HEK293 (cell line): ENCODE data around the gene FREM1.

Source experiments
- CTCF ChIA-PET: fragments of 350-600 bp; formaldehyde crosslinking; extraction: SDS; loops from one replicate; lab custom pipeline; 2021; ENCODE audit warnings: antibody characterized with exemption; lab: Yijun Ruan, JAX
- POLR2A ChIA-PET: fragments of 300-600 bp; formaldehyde crosslinking; extraction: SDS; loops from one replicate; lab custom pipeline; 2020; ENCODE audit warnings: antibody characterized with exemption, inconsistent platforms; lab: Yijun Ruan, JAX
- H3K27ac ChIP-seq: fragments of 200-500 bp; sonication (Bioruptor generic); 2 replicates; pipeline ENCODE4 v1.5.1; 2014; ENCODE audit warnings: low read depth, low read length, control low read depth, inconsistent platforms; ENCODE audit errors: extremely low read depth
- H3K36me3 ChIP-seq, 2 experiments: fragments of 200-500 bp in 1 of 2; sonication (Bioruptor generic) in 1 of 2; 1 replicate in 1 of 2; 2 replicates in 1 of 2; pipeline ENCODE4 v1.5.1; 2014 to 2017; ENCODE audit warnings: inconsistent platforms in 2 of 2, low read length in 2 of 2; ENCODE audit not compliant: control insufficient read depth in 2 of 2, insufficient read depth in 1 of 2
- H3K4me1 ChIP-seq: fragments of 200-500 bp; sonication (Bioruptor generic); 2 replicates; pipeline ENCODE4 v1.5.1; 2014; ENCODE audit warnings: mild to moderate bottlenecking, low read length, inconsistent platforms; ENCODE audit not compliant: control insufficient read depth, insufficient read depth
- H3K4me3 ChIP-seq: 2 replicates; pipeline ENCODE4 v1.5.1; 2011; ENCODE audit warnings: low read depth, mild to moderate bottlenecking, control low read depth, low read length, moderate library complexity
- H3K9me3 ChIP-seq: fragments of 200-500 bp; sonication (Bioruptor generic); 2 replicates; pipeline ENCODE4 v1.5.1; 2014; ENCODE audit warnings: low read depth, low read length, inconsistent platforms; ENCODE audit not compliant: control insufficient read depth, insufficient read depth
- BCL11B ChIP-seq: fragments of 450-650 bp; formaldehyde crosslinking; IDR thresholded peaks from 2 replicates; pipeline ENCODE4 v1.5.1; 2016; ENCODE audit warnings: low read depth, missing biosample characterization, missing genetic modification characterization
- FEZF1 ChIP-seq: fragments of 450-650 bp; formaldehyde crosslinking; IDR thresholded peaks from 2 replicates; pipeline ENCODE4 v1.5.1; 2016; ENCODE audit warnings: missing biosample characterization, missing genetic modification characterization
- GLI2 ChIP-seq: fragments of 450-650 bp; formaldehyde crosslinking; IDR thresholded peaks from 2 replicates; pipeline ENCODE4; 2017; ENCODE audit warnings: missing biosample characterization, missing genetic modification characterization, low read depth, borderline replicate concordance
- GLI4 ChIP-seq: fragments of 450-650 bp; formaldehyde crosslinking; IDR thresholded peaks from 2 replicates; pipeline ENCODE4 v1.5.1; 2016; ENCODE audit warnings: missing biosample characterization, missing genetic modification characterization
- KLF10 ChIP-seq: fragments of 450-650 bp; IDR thresholded peaks from 2 replicates; pipeline ENCODE4 v1.5.1; 2018; ENCODE audit warnings: missing biosample characterization, mild to moderate bottlenecking, missing genetic modification characterization
- PRDM10 ChIP-seq: fragments of 450-650 bp; formaldehyde crosslinking; IDR thresholded peaks from 2 replicates; pipeline ENCODE4 v1.5.1; 2016; ENCODE audit warnings: missing biosample characterization, missing genetic modification characterization
- SP7 ChIP-seq: fragments of 450-650 bp; formaldehyde crosslinking; IDR thresholded peaks from 2 replicates; pipeline ENCODE4 v1.5.1; 2016; ENCODE audit warnings: missing biosample characterization, missing genetic modification characterization
- ZBTB21 ChIP-seq: fragments of 450-650 bp; formaldehyde crosslinking; IDR thresholded peaks from 2 replicates; pipeline ENCODE4 v1.5.1; 2017; ENCODE audit warnings: missing biosample characterization, missing genetic modification characterization
- ZFP3 ChIP-seq: fragments of 450-650 bp; formaldehyde crosslinking; IDR thresholded peaks from 2 replicates; pipeline ENCODE4 v1.5.1; 2016; ENCODE audit warnings: low read depth, missing biosample characterization, missing genetic modification characterization
- ZFP69B ChIP-seq: fragments of 450-650 bp; formaldehyde crosslinking; IDR thresholded peaks from 2 replicates; pipeline ENCODE4 v1.5.1; 2016; ENCODE audit warnings: missing biosample characterization, missing genetic modification characterization
- ZNF10 ChIP-seq: fragments of 450-650 bp; formaldehyde crosslinking; IDR thresholded peaks from 2 replicates; pipeline ENCODE4 v1.5.1; 2017; ENCODE audit warnings: missing biosample characterization, missing genetic modification characterization
- ZNF132 ChIP-seq: fragments of 450-650 bp; formaldehyde crosslinking; IDR thresholded peaks from 2 replicates; pipeline ENCODE4 v1.5.1; 2017; ENCODE audit warnings: missing biosample characterization, missing genetic modification characterization, borderline replicate concordance
- ZNF138 ChIP-seq: fragments of 450-650 bp; formaldehyde crosslinking; IDR thresholded peaks from 2 replicates; pipeline ENCODE4 v1.5.1; 2016; ENCODE audit warnings: missing biosample characterization, missing genetic modification characterization, borderline replicate concordance
- ZNF214 ChIP-seq: fragments of 450-650 bp; formaldehyde crosslinking; IDR thresholded peaks from 2 replicates; pipeline ENCODE4 v1.5.1; 2017; ENCODE audit warnings: missing biosample characterization, mild to moderate bottlenecking, missing genetic modification characterization, borderline replicate concordance
- ZNF24 ChIP-seq: fragments of 450-650 bp; formaldehyde crosslinking; IDR thresholded peaks from 2 replicates; pipeline ENCODE4 v1.5.1; 2016; ENCODE audit warnings: missing biosample characterization, missing genetic modification characterization
- ZNF292 ChIP-seq: fragments of 450-650 bp; formaldehyde crosslinking; IDR thresholded peaks from 2 replicates; pipeline ENCODE4 v1.5.1; 2016; ENCODE audit warnings: low read depth, missing biosample characterization, missing genetic modification characterization, borderline replicate concordance
- ZNF391 ChIP-seq: fragments of 450-650 bp; formaldehyde crosslinking; IDR thresholded peaks from 2 replicates; pipeline ENCODE4 v1.5.1; 2016; ENCODE audit warnings: low read depth, missing biosample characterization, missing genetic modification characterization, borderline replicate concordance
- ZNF426 ChIP-seq: fragments of 450-650 bp; formaldehyde crosslinking; IDR thresholded peaks from 2 replicates; pipeline ENCODE4 v1.5.1; 2017; ENCODE audit warnings: missing biosample characterization, missing genetic modification characterization, mild to moderate bottlenecking, inconsistent platforms, moderate library complexity
- ZNF510 ChIP-seq: fragments of 450-650 bp; formaldehyde crosslinking; IDR thresholded peaks from 2 replicates; pipeline ENCODE4 v1.5.1; 2018; ENCODE audit warnings: mild to moderate bottlenecking, missing genetic modification characterization, missing biosample characterization; ENCODE audit not compliant: insufficient replicate concordance
- ZNF521 ChIP-seq: fragments of 450-650 bp; formaldehyde crosslinking; IDR thresholded peaks from 2 replicates; pipeline ENCODE4 v1.5.1; 2017; ENCODE audit warnings: missing biosample characterization, mild to moderate bottlenecking, missing genetic modification characterization
- ZNF626 ChIP-seq: fragments of 450-650 bp; sonication (Bioruptor Pico); formaldehyde crosslinking; IDR thresholded peaks from 2 replicates; pipeline ENCODE4 v1.5.1; 2018; ENCODE audit warnings: missing biosample characterization, missing genetic modification characterization, inconsistent platforms
- ZNF660 ChIP-seq: fragments of 450-650 bp; IDR thresholded peaks from 2 replicates; pipeline ENCODE4 v1.5.1; 2018; ENCODE audit warnings: missing biosample characterization, mild to moderate bottlenecking, missing genetic modification characterization
- ZSCAN23 ChIP-seq: fragments of 450-650 bp; formaldehyde crosslinking; IDR thresholded peaks from 2 replicates; pipeline ENCODE4 v1.5.1; 2016; ENCODE audit warnings: missing biosample characterization, missing genetic modification characterization
- TF ChIP-seq, protein P1 (sequence below): fragments of 450-650 bp; formaldehyde crosslinking; IDR thresholded peaks from 2 replicates; pipeline ENCODE4 v1.5.1; 2016; ENCODE audit warnings: missing biosample characterization, missing genetic modification characterization
- TF ChIP-seq, protein P2 (sequence below): fragments of 450-650 bp; formaldehyde crosslinking; optimal IDR thresholded peaks from 2 replicates; pipeline ENCODE3; 2016; ENCODE audit warnings: missing biosample characterization, mild to moderate bottlenecking, missing genetic modification characterization
- TF ChIP-seq, protein P3 (sequence below): fragments of 450-650 bp; formaldehyde crosslinking; IDR thresholded peaks from 2 replicates; pipeline ENCODE4 v1.5.1; 2016; ENCODE audit warnings: missing biosample characterization, missing genetic modification characterization

The FREM1 gene

DNA sequence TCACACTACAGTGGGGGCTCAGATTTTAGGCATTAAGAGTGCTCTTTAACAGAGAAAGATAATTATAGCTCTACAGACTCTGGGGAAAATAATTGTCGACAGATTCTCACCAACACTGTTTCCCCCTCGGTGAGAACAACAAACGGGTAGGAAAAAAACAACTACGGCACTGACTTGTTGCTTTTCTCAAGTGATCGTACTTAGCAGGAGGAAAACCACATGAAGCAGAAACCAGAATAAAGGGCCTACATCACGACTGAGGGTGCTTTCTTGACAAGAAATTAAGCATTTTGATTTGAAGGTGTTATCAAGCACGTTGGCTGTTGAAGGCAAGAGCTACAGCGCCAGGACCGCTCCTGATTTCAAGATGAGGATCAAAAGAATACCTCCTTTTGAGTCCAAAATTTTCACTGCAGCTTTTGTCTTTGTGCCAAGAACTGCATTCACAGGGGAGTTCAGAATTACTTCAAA is 160.5 kb downstream of the FREM1 start:
- ChIA-PET POLR2A (no interaction called here), CTCF (interaction anchor here (0.9 kb wide), 1 partner anchor 75 kb away, joined by 3 read pairs; no protein-coding TSS in a partner anchor)

DNA sequence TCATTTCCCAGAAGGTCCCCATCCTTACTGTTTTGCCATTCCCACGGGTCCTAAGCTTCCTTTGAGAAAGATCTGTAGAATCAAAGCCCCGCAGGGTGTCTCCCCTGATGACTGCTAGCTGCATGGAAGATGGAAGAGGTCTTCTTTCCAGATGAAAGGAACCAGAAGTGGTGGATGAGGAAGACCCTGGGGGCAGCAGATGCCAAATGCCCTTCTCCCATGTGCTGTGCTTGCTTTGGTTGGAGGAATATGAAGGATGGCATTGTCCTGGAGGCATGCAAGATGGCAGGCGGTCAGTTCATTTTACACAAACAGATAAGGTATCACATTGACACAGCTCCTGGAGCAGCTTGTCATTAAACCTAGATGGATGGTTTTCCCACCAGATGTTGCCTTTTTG is 161.9 kb downstream of the FREM1 start:
- ChIA-PET CTCF (no interaction called here), POLR2A (no interaction called here)
- TF ChIP-seq, protein P1, sequence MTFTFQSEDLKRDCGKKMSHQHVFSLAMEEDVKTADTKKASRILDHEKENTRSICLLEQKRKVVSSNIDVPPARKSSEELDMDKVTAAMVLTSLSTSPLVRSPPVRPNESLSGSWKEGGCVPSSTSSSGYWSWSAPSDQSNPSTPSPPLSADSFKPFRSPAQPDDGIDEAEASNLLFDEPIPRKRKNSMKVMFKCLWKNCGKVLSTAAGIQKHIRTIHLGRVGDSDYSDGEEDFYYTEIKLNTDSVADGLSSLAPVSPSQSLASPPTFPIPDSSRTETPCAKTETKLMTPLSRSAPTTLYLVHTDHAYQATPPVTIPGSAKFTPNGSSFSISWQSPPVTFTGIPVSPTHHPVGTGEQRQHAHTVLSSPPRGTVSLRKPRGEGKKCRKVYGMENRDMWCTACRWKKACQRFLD (tag by site-specific recombination) = no peak
- TF ChIP-seq GLI2 (no peak), ZFP3 (tag by site-specific recombination) (no peak), ZNF138 (tag by site-specific recombination) (no peak), ZNF660 (tag by site-specific recombination) (no peak), ZNF391 (no peak), ZNF24 (tag by site-specific recombination) (no peak), PRDM10 (tag by site-specific recombination) (no peak), ZBTB21 (no peak), ZNF510 (tag by site-specific recombination) (no peak), ZNF292 (no peak), ZNF214 (tag by site-specific recombination) (no peak), ZNF521 (tag by site-specific recombination) (no peak), ZSCAN23 (tag by site-specific recombination) (no peak), SP7 (no peak), ZFP69B (tag by site-specific recombination) (no peak), GLI4 (tag by site-specific recombination) (no peak), ZNF132 (tag by site-specific recombination) (no peak)
- TF ChIP-seq, protein P2, sequence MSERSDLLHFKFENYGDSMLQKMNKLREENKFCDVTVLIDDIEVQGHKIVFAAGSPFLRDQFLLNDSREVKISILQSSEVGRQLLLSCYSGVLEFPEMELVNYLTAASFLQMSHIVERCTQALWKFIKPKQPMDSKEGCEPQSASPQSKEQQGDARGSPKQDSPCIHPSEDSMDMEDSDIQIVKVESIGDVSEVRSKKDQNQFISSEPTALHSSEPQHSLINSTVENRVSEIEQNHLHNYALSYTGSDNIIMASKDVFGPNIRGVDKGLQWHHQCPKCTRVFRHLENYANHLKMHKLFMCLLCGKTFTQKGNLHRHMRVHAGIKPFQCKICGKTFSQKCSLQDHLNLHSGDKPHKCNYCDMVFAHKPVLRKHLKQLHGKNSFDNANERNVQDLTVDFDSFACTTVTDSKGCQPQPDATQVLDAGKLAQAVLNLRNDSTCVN (tag by site-specific recombination) = no peak
- TF ChIP-seq, protein P3, sequence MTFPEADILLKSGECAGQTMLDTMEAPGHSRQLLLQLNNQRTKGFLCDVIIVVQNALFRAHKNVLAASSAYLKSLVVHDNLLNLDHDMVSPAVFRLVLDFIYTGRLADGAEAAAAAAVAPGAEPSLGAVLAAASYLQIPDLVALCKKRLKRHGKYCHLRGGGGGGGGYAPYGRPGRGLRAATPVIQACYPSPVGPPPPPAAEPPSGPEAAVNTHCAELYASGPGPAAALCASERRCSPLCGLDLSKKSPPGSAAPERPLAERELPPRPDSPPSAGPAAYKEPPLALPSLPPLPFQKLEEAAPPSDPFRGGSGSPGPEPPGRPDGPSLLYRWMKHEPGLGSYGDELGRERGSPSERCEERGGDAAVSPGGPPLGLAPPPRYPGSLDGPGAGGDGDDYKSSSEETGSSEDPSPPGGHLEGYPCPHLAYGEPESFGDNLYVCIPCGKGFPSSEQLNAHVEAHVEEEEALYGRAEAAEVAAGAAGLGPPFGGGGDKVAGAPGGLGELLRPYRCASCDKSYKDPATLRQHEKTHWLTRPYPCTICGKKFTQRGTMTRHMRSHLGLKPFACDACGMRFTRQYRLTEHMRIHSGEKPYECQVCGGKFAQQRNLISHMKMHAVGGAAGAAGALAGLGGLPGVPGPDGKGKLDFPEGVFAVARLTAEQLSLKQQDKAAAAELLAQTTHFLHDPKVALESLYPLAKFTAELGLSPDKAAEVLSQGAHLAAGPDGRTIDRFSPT (tag by site-specific recombination) = no peak
- Histone ChIP-seq H3K4me1 (no peaks in the 10 kb centered on the region), H3K36me3 (peaks cover 0 to 6% of the 10 kb centered on the region in 2 experiments; a peak in 1 of 3 replicates), H3K4me3 (no peak overlapping the region), H3K9me3 (no peaks in the 10 kb centered on the region), H3K27ac (no peak overlapping the region)

More for the DNA sequence above, 160.5 kb downstream of the FREM1 start:
- no peaks in the 10 kb centered on the region for H3K9me3 ChIP-seq
- no peak overlapping the region for H3K4me3 ChIP-seq
- TF ChIP-seq KLF10 (tag by site-specific recombination) (no peak), FEZF1 (tag by site-specific recombination) (no peak), ZNF626 (tag by site-specific recombination) (no peak), ZNF10 (tag by site-specific recombination) (no peak), ZNF426 (no peak), BCL11B (tag by site-specific recombination) (no peak)
- no peaks in the 10 kb centered on the region for H3K4me1 ChIP-seq
- H3K27ac ChIP-seq = no peak overlapping the region
- peaks cover 0 to 6% of the 10 kb centered on the region in 2 experiments; a peak in 1 of 3 replicates for H3K36me3 ChIP-seq
